ENCODE measurements around the gene CDH12.

Gene CDH12

DNA sequence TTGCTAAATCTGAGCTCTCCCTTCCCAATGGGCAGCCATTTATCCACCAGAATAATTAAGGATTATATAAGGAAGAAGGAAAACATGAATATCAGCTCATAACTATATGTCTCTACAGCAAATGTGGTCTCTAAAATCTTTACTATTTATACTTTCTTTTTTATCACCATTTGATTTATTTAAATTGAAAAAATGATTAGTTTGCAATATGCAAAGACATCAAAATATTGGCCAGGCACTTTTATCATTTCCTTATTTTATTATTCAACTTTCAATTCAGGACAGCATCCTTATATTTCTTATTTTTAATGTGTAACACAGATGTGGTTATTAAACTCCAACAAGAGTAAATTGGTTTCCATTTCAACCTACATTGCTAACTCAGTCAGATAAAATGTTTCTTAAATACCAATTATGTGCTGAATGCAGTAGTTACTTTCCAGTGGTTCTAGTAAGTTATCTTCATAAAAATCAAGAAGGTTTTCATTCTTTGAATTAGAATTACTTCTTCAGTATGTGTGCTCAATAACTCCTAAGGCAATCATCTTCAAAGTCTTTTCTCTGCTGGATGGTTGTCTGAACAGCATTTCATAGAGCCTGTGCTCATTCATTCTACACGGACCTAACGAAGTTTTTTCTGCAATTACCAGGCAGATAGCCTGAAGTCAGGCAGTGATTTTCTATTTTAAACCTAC is 1148.0 kb downstream of the CDH12 start:
- TF ChIP-seq GATA2 (IDR thresholded peaks at IDR 0.05; ENCODE audit: low read depth, low read length) (no peak), GATA3 (IDR thresholded peaks at IDR 0.05; ENCODE audit: low read depth, low read length) (no peak)

DNA sequence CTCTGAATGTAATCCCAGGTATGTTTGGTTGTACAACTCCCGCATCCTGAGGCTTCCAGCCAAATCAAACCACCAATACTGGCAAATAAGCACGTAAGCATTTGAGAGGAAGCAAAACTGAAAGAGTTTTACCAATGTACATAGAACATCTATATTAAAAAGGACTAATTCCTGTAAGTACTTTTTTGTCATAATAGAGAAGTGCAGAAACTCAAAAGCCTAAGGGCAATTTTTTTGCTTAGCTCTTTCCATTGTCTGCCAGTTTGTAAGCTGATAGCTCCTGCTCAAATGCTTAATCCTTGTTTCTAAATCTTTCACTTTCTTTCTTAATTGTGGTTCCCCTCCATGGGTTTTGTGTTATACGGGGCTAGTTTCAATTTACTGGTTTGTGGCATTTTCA is 1151.8 kb downstream of the CDH12 start:
- TF ChIP-seq GATA2 (IDR thresholded peaks at IDR 0.05; ENCODE audit: low read depth, low read length), result no peak
- no peak for TF ChIP-seq GATA3 (IDR thresholded peaks at IDR 0.05; ENCODE audit: low read depth, low read length)

Data from SH-SY5Y (cell line).